GM18507 (cell line): ENCODE measurements around the gene RTL10.

Experiments used
- DNase-seq: peaks from one replicate; pipeline ENCODE4 v3.0.0; 2011; ENCODE audit warnings: low read depth; ENCODE audit not compliant: insufficient read length; ENCODE audit errors: extremely low spot score
- FAIRE-seq: peaks from 2 replicates; lab custom pipeline; 2011; peaks lifted over from hg19 to GRCh38; lab: Jason Lieb, UNC

Gene RTL10

DNA sequence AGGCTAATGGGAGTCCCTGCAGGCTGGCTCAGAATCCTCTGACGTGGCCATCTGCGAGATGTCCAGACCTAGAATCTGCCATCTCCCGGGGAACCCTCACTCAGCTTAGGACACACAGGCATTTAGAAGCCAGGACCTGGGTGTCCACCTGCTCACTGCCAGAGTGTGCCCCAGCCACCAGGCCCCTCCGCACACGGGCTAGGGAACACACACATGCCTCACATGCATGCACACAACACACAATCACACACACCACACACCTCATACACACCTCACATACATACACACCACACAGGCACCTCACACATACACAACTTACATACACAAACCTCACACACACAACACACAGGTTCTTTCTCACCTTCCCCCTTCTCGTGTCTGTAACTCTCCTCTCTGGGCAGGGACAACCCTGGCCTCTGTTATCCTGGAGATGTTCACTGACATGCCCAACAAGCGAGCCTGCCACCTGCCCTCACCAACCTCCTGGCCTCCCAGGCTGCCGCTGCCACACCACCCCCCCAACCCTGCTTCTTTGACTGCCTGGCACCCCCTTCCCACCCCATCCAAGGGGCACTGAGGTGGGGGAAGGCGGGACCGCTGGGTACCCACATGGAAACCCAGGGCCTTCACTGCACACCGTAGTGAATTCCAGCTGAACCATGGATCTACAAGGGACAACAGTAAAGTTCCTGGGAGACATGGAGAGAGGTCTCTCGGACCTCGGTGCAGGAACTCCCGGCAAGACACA is 38.1 kb downstream of the RTL10 start:
- no peak for DNase-seq
- FAIRE-seq, result no peak

- no peak for DNase-seq
- FAIRE-seq, result no peak
Measured at GRCh38 chr22:19815823-19816290, 38.8 kb downstream of the RTL10 start.

DNA sequence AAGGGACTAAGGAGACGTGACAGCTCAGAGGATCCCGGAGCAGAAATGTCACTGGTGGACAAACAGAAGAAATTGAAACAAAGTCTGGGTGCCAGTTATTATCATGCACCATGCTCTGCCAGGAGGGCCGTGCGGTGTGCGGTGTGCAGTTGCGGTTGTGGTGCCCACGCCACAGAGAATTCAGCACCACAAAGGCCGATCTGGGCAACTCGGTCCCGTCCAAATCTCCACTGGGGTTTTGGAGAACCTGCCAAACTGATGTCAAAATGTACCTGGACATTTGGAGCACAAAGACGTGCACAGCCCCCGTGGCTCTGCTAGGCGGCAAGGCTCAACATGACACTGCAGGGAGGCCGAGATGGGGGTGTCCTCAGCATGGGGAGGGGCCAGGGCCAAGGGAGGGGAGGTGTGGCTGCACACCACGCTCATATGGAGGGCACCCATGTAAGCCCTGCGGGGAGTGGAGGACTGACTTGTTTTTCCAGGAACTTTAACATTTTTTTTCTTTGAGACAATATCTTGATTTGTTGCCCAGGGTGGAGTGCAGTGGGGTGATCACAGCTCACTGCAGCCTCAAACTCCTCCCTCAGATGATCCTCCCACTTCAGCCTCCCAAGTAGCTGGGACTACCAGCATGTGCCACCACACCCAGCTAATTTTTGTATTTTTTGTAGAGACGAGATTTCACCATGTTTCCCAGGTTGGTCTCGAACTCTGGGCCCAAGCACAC is 39.4 kb downstream of the RTL10 start:
- FAIRE-seq, result no peak
- no peak for DNase-seq

GRCh38 chr22:19814428-19814827 is 40.2 kb downstream of the RTL10 start:
- DNase-seq (no peak), FAIRE-seq (no peak)

DNA sequence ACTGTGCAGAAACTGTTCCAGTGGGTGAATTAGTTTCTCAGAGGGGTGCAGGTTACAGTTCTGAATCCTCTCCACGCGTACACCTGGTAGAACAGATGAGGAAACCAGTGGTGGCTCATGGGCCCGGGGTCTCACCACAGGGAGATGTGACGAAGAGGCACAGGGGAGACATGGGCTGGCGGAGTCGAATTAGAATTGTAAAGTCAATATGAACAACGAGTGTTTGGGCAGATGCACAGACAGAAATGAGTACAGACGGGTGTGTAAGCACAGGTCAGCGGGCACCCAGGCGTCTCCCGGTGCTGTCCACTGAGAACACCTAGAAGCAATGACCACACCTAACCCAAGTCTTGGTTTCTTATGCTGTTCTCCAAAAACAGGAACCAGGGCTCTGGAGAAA is 41.8 kb downstream of the RTL10 start:
- no peak for FAIRE-seq
- no peak for DNase-seq

DNA sequence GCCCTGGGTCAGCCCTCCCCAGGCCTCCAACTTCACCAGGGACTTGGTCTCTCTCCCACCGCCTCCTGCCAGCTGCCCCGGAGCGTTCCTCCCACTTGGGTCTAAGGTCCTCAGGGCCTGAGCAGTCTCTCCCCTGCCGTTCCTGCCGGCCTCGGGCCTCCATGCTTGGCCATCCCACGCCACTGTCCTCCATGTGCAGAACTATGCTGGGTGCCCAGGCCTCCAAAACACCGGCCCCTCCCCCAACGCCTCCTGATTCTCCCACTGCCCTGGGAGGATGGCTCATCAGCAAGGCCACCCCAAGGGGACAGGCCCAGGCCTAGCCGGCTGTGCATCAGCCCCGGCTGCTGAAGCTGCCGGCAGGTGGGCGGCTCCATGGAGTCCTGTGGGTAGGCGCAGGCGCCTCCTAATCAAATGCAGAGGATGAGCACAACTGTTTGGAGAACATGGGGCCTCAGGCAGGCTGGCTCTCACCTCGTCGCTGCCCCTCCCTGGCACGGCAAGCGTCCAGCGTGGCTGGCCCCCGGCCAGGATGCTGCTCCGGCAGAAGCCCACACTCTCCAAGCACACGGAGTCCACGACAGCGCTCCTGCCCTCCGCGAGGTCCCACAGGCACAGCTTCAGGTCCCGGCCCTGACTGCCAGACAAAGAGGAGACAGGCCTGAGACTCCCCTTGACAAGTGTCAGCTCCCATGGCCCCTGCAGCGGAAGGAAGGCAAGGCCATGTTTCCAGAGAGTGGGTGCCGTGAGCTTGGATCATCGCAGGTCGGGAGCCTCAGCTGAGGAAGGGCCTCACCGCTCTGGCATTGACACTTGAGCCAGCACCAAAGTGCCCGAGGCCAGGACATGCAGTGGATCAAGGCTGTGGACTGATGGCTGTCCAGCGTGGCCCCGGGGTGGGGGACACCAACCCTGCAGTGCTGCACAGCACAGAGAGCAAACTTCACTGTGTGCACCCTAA is 42.6 kb downstream of the RTL10 start:
- DNase-seq, result no peak
- no peak for FAIRE-seq

GRCh38 chr22:19811211-19811621 is 43.5 kb downstream of the RTL10 start:
- FAIRE-seq (no peak), DNase-seq (no peak)

DNA sequence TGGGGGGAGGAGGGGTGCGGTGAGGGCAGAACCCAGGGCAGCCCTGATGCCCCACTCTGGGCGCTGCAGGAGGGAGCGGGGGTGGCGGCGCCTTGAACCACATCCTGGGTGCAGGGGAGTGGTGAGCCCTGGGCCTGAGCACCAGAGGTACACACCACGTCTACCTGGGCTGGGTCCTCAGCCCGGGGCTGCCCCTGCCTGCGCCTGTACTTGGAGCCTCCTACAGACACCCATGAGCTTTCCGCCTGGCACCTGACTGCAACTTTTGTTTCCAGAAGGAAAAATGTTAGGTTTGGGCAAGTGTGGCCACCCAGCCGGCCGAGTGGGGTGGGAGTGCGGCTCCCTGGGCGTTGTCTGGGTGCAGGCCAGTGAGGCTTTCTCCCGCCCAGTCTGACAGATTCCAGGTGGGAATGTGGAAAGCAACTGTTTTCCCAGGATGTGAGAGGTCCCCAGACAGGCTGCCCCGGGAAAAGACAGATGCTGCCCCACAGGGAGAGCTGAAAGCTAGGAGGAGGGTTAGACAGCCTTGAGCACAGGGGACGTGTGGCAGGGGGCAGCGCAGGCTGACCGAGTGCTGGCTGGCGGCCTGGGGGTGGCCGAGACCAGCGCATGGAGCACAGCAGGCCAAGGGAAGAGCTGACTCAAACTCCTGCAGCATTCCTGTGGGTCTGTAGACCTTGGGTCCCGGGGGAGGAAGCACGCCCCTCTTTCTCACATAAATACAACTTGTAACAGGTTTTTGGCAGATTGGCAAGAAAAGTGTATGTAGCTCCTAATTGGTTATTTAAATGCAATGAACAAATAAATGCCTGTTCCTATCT is 44.1 kb downstream of the RTL10 start:
- FAIRE-seq, result no peak
- DNase-seq, result no peak

DNA sequence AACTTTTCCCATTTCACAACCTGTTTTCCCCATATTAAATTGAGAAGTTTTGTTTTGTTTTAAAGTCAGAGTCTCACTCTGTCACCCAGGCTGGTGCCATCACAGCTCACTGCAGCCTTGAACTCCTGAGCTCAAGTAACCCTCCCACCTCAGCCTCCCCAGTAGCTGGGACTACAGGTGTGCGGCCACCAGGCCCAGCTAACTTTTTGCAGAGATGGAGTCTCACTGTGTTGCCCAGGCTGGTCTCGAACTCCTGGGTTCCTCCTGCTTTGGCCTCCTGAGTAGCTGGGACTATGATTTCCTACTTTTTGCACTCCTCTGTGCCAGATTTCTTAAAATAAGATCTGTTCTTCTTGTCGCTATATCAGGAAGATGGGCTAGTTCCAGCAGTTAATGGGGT is 44.9 kb downstream of the RTL10 start:
- FAIRE-seq, result no peak
- no peak for DNase-seq

GRCh38 chr22:19808873-19809478 is 45.7 kb downstream of the RTL10 start:
- FAIRE-seq (no peak), DNase-seq (no peak)

GRCh38 chr22:19807914-19808872 is 46.5 kb downstream of the RTL10 start:
- no peak for DNase-seq
- no peak for FAIRE-seq

- DNase-seq (no peak), FAIRE-seq (no peak)
Measured at GRCh38 chr22:19807161-19807913, 47.3 kb downstream of the RTL10 start.

GRCh38 chr22:19806213-19807160 is 48.2 kb downstream of the RTL10 start:
- FAIRE-seq, result no peak
- DNase-seq, result no peak

DNA sequence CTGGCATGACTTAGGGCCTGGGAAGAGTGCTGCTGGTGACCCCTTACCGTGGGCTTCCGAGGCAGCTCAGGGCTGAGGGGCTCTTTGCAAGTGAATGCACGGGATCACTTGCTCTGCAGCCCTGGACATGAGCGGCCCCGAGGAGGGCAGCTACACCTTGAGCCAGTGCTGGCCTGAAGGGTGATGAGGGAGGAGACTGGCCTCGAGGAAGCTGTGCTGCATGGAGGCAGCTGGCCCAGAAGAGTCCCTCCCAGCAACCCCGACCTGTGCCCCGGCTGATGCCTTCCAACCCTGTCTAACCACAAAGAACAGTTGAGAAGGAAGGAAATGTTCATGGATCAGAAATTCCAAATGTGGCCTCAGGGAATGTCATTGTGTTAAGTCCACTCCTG is 48.9 kb downstream of the RTL10 start:
- FAIRE-seq, result no peak
- no peak for DNase-seq
